Transverse colon (tissue), 4 donors: ENCODE data around the gene RASSF10. TPM values are rescaled to one million over a fixed set of nuclear protein-coding genes. Genes with fewer than 3 reads are reported as not detected.

ENCODE experiments used
- DNase-seq: peaks from one replicate; pipeline ENCODE4 v3.0.0-alpha.2; 2019
- H3K27ac ChIP-seq, 4 donors: fragments of 200-600 bp; sonication (generic); 2 replicates each; pipeline ENCODE4 v1.5.1; 2016 to 2018; ENCODE audit warnings: inconsistent platforms in 4 of 4
- H3K27me3 ChIP-seq: fragments of 200-600 bp; sonication (generic); 2 replicates; pipeline ENCODE4 v1.5.1; 2017; ENCODE audit warnings: inconsistent platforms
- H3K36me3 ChIP-seq, 4 donors: fragments of 200-600 bp; sonication (generic); 2 replicates each; pipeline ENCODE4 v1.5.1; 2017 to 2019; ENCODE audit warnings: inconsistent platforms in 4 of 4
- H3K4me1 ChIP-seq, 4 donors: fragments of 200-600 bp; sonication (generic); 2 replicates each; pipeline ENCODE4 v1.5.1; 2017 to 2020; ENCODE audit warnings: inconsistent platforms in 4 of 4
- H3K4me3 ChIP-seq, 4 donors: fragments of 200-600 bp; sonication (generic); 1 replicate in 1 of 4; 2 replicates in 3 of 4; pipeline versions ENCODE4 v1.5.1 to v1.6.1; 2017 to 2019; ENCODE audit warnings: inconsistent platforms in 4 of 4
- H3K9me3 ChIP-seq, 2 donors: fragments of 200-600 bp; sonication (generic); 2 replicates each; pipeline ENCODE4 v1.5.1; 2017 to 2019; ENCODE audit warnings: inconsistent platforms in 2 of 2
- CTCF ChIP-seq, 5 experiments: fragments of 200-600 bp in 3 of 5; fragments of 450-650 bp in 2 of 5; sonication (generic) in 3 of 5; IDR thresholded peaks; 1 replicate in 2 of 5; 2 replicates in 3 of 5; pipeline ENCODE4 v1.5.1; 2016 to 2017; ENCODE audit warnings: antibody characterized with exemption in 5 of 5, inconsistent platforms in 3 of 5, mild to moderate bottlenecking in 2 of 5, moderate library complexity in 1 of 5
- EP300 ChIP-seq: sonication (generic); formaldehyde crosslinking; IDR thresholded peaks from one replicate; pipeline ENCODE4 v1.6.1; 2017; ENCODE audit warnings: antibody characterized with exemption, low read depth
- POLR2A ChIP-seq: fragments of 450-650 bp; IDR thresholded peaks from one replicate; pipeline ENCODE4 v1.6.1; 2016; ENCODE audit warnings: antibody characterized with exemption, mild to moderate bottlenecking, moderate library complexity
- POLR2AphosphoS5 ChIP-seq, 3 donors: sonication (generic); formaldehyde crosslinking; IDR thresholded peaks; one replicate each; pipeline ENCODE4 v1.6.1; 2016; ENCODE audit warnings: antibody characterized with exemption in 3 of 3
- WGBS, 2 donors: methylation state at CpG; one replicate each; pipeline ENCODE4 v1.1.5; 2018; ENCODE audit warnings: low coverage in 1 of 2; 5-methylcytosine and 5-hydroxymethylcytosine counted together
- in situ Hi-C, 4 donors: fragments of 200-750 bp; cut with MboI; loops; one replicate each; pipeline versions ENCODE4 v1.15.0 to v1.15.1; 2017; ENCODE audit warnings: low sequenced_read_pairs in 3 of 4, low pct_ligation_motif_present in 1 of 4, low pct_unique_long_range_greater_than_20kb in 1 of 4
- intact Hi-C: fragments of 100-400 bp; cut with DNase I; formaldehyde crosslinking; loops from one replicate; pipeline ENCODE4 v1.15.1; 2023; ENCODE audit warnings: low total_unique reads
- total RNA-seq, 4 donors: library from RNA; depleted of rRNA; stranded (reverse); fragments of >200 nt; gene quantifications; one replicate each; pipeline ENCODE4 v1.1.0, GENCODE V29; 2016

The RASSF10 gene
- total RNA-seq, 4 donors from 2014 or later = 0.48 TPM; not detected in 3

DNA sequence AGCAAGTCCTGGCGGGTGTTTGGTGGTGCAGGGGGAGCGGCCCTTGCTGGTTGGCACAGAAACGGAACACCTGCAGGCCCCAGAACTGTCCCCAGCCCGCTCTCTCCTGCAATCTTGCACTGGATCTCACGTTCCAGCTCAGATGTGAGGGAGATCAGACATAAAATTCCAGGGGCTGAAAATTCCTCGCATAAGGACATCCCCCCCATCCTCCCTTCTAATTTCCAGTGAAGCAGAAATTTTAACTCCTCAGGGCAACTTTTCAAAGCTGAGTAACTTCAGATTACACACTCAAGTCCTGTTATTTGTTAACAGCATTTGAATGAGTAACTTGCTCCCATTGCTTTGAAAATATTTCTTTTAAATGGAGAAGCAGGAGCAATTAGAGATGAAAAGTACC, 40.3 kb upstream of the RASSF10 start:
- Histone ChIP-seq H3K4me3 (no peak overlapping the region), H3K27ac (no peak overlapping the region), H3K27me3 (no peaks in the 10 kb centered on the region), H3K4me1 (peaks cover 0 to 3% (median 0%) of the 10 kb centered on the region in 4 donors), H3K36me3 (no peaks in the 10 kb centered on the region), H3K9me3 (no peaks in the 10 kb centered on the region)
- TF ChIP-seq POLR2AphosphoS5 (IDR thresholded peaks at IDR 0.05) (no peak), EP300 (no peak), POLR2A (no peak), CTCF (IDR thresholded peaks at IDR 0.05) (no peak)
- intact Hi-C loops (no loop called here), in situ Hi-C loops (loop anchor here (10.0 to 25.0 kb wide), 3 partner anchors 216 to 376 kb away; no protein-coding TSS in a partner anchor)
- no peak for DNase-seq
- WGBS, 2 donors = 90 to 91% methylated on average over 2 to 6 of the region's 6 CpGs

GRCh38 chr11:12971955-12972354, 37.2 kb upstream of the RASSF10 start:
- in situ Hi-C loops = loop anchor here in 3 of 4 donors (10.0 to 25.0 kb wide), 3 partner anchors 183 to 365 kb away; no protein-coding TSS in a partner anchor
- no peak for DNase-seq
- H3K27ac ChIP-seq = no peak overlapping the region
- no peak overlapping the region for H3K4me3 ChIP-seq
- WGBS, 2 donors = 67 to 84% methylated on average over 1 of the region's 1 CpG
- intact Hi-C loops = no loop called here
- TF ChIP-seq POLR2A (no peak), EP300 (no peak), POLR2AphosphoS5 (IDR thresholded peaks at IDR 0.05) (no peak), CTCF (IDR thresholded peaks at IDR 0.05) (no peak)
- no peaks in the 10 kb centered on the region for H3K9me3 ChIP-seq
- peaks cover 0 to 3% (median 0%) of the 10 kb centered on the region in 4 donors for H3K4me1 ChIP-seq
- no peaks in the 10 kb centered on the region for H3K36me3 ChIP-seq
- no peaks in the 10 kb centered on the region for H3K27me3 ChIP-seq

DNA sequence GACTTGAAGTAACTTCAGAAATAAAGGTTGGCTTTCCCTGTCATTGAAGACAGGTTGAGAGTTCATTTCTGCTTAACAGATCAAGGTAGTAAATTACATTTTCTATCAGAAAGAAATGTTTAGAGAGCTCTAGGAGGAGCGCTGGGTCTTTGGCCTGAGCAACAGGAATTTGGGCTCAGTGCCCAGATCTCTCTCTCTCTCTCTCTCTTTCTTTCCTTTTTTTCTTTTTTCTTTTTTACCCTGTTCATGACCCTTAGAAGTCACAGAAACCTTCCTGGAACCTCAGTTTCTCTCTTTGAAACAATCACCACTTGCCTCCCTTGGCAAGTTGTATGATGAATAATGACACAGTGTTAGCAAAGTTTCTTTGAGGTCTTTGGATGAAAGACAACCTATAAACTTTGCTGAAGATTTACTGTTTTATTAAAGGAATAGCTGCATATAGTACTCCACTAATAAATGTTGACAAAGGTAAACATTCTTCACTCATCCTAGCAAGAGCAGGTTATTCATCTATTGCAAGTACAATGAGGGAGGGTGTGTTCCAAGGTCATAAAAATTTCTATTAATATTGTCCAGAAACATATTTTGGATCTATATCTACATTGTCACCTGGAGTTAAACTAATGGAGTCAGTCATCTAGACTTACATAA, 35.5 kb upstream of the RASSF10 start:
- Histone ChIP-seq H3K27ac (no peak overlapping the region), H3K9me3 (no peaks in the 10 kb centered on the region), H3K27me3 (no peaks in the 10 kb centered on the region), H3K4me1 (peaks cover 0 to 3% (median 0%) of the 10 kb centered on the region in 4 donors), H3K36me3 (no peaks in the 10 kb centered on the region), H3K4me3 (no peak overlapping the region)
- WGBS, 2 donors = 67% methylated on average over 1 of the region's 1 CpG; no CpG with 5 or more reads in 1 of the 2 donors
- no peak for TF ChIP-seq EP300
- in situ Hi-C loops (loop anchor here in 3 of 4 donors (10.0 to 25.0 kb wide), 3 partner anchors 181 to 364 kb away; no protein-coding TSS in a partner anchor), intact Hi-C loops (no loop called here)
- DNase-seq = no peak

GRCh38 chr11:12975195-12975594, 33.9 kb upstream of the RASSF10 start:
- in situ Hi-C loops (loop anchor here in 2 of 4 donors (10.0 kb wide), 2 partner anchors 180 to 200 kb away; no protein-coding TSS in a partner anchor), intact Hi-C loops (no loop called here)
- TF ChIP-seq POLR2AphosphoS5 (IDR thresholded peaks at IDR 0.05) (no peak), EP300 (no peak), POLR2A (no peak), CTCF (IDR thresholded peaks at IDR 0.05) (no peak)
- H3K4me3 ChIP-seq = no peak overlapping the region
- no peaks in the 10 kb centered on the region for H3K9me3 ChIP-seq
- H3K4me1 ChIP-seq = peaks cover 0 to 3% (median 0%) of the 10 kb centered on the region in 4 donors
- WGBS, 2 donors = 74 to 85% methylated on average over 2 of the region's 2 CpGs
- no peaks in the 10 kb centered on the region for H3K27me3 ChIP-seq
- no peak for DNase-seq
- H3K27ac ChIP-seq = no peak overlapping the region
- H3K36me3 ChIP-seq = no peaks in the 10 kb centered on the region
